Activated CD8-positive, alpha-beta T cell treated with anti-CD3 and anti-CD28 coated beads, Interleukin-2, amount 10 ng/mL, durations not matched to agents 7 days and 5 days (primary cell): ENCODE measurements around the gene ATF6. TPM values are rescaled to one million over a fixed set of nuclear protein-coding genes. Genes with fewer than 3 reads are reported as not detected.

ENCODE experiments used
- ATAC-seq: fragments of 150-1000 bp; cut with Tn5 transposase; one replicate; pipeline ENCODE4 v1.10.0; 2021; ENCODE audit warnings: moderate library complexity
- CTCF ChIA-PET: fragments of 350-600 bp; sonication (Branson Sonifier 250); formaldehyde crosslinking; loops from one replicate; lab custom pipeline; 2021; ENCODE audit warnings: antibody characterized with exemption; lab: Charles Lee
- POLR2A ChIA-PET: fragments of 350-600 bp; sonication (Branson Sonifier 250); formaldehyde crosslinking; loops from one replicate; lab custom pipeline; 2021; ENCODE audit warnings: antibody characterized with exemption; lab: Charles Lee
- DNase-seq: peaks from one replicate; pipeline ENCODE4 v3.0.0-alpha.2; 2020
- H3K27ac Mint-ChIP-seq: one replicate; pipeline ENCODE4 v1.8.0; 2021; ENCODE audit warnings: mild to moderate bottlenecking, mixed read lengths
- H3K27me3 Mint-ChIP-seq: one replicate; pipeline ENCODE4 v1.8.0; 2021; ENCODE audit warnings: low read depth, mixed read lengths
- H3K36me3 Mint-ChIP-seq: one replicate; pipeline ENCODE4 v1.8.0; 2021; ENCODE audit warnings: low read depth, mixed read lengths
- H3K4me1 Mint-ChIP-seq: one replicate; pipeline ENCODE4 v1.8.0; 2021; ENCODE audit warnings: low read depth, mixed read lengths
- H3K4me3 Mint-ChIP-seq: one replicate; pipeline ENCODE4 v1.8.0; 2021; ENCODE audit warnings: mild to moderate bottlenecking, mixed read lengths
- H3K9me3 Mint-ChIP-seq: one replicate; pipeline ENCODE4 v1.8.0; 2022; ENCODE audit warnings: mixed read lengths; ENCODE audit not compliant: insufficient read depth
- total RNA-seq, 2 experiments: library from RNA; stranded (reverse); gene quantifications; one replicate each; pipeline ENCODE4 v1.2.3, GENCODE V29; 2021

The ATF6 gene
- total RNA-seq, 2 experiments from 2014 or later: 15.2 to 17.1 TPM

GRCh38 chr1:161981126-161981525 is 215.0 kb downstream of the ATF6 start:
- ATAC-seq: no peak
- Mint-ChIP-seq H3K9me3 (no peaks in the 10 kb centered on the region), H3K27ac (no peak overlapping the region), H3K4me1 (no peaks in the 10 kb centered on the region), H3K4me3 (no peak overlapping the region), H3K36me3 (no peaks in the 10 kb centered on the region), H3K27me3 (no peaks in the 10 kb centered on the region)
- no peak for DNase-seq
- CTCF ChIA-PET: no interaction called here
- POLR2A ChIA-PET: no interaction called here

GRCh38 chr1:161981735-161982506 is 215.8 kb downstream of the ATF6 start:
- no peaks in the 10 kb centered on the region for H3K36me3 Mint-ChIP-seq
- no peak overlapping the region for H3K4me3 Mint-ChIP-seq
- H3K27ac Mint-ChIP-seq: no peak overlapping the region
- ATAC-seq: no peak
- H3K9me3 Mint-ChIP-seq: peaks cover under 1% of the 10 kb centered on the region
- POLR2A ChIA-PET: no interaction called here
- no peak for DNase-seq
- CTCF ChIA-PET: no interaction called here
- no peaks in the 10 kb centered on the region for H3K27me3 Mint-ChIP-seq
- H3K4me1 Mint-ChIP-seq: no peaks in the 10 kb centered on the region

DNA sequence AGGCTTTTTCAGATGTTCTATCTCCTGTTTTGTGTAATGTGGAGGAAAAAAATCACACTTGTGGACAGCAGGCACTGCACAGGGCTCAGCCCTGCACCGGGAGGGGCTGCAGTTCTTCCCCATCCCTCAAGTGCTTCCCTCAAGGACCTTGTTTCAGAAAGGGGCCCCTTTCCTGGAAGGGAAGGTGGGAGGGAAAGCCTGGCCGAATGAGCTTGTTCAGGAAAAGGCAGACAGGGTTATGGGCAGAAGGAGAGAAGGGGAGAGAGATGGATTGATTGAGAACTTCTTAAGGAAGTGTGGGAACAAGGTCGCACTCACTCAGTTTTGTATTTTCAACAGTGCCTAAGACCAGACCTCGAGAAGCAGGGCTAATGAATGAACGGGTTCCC is 216.4 kb downstream of the ATF6 start:
- Mint-ChIP-seq H3K27me3 (no peaks in the 10 kb centered on the region), H3K27ac (no peak overlapping the region)

GRCh38 chr1:161982917-161983316 is 216.8 kb downstream of the ATF6 start:
- ChIA-PET CTCF (no interaction called here), POLR2A (no interaction called here)
- peaks cover 4% of the 10 kb centered on the region for H3K9me3 Mint-ChIP-seq
- DNase-seq (no peak), ATAC-seq (no peak)
- no peaks in the 10 kb centered on the region for H3K4me1 Mint-ChIP-seq
- no peaks in the 10 kb centered on the region for H3K27me3 Mint-ChIP-seq
- no peaks in the 10 kb centered on the region for H3K36me3 Mint-ChIP-seq
- H3K27ac Mint-ChIP-seq: no peak overlapping the region
- no peak overlapping the region for H3K4me3 Mint-ChIP-seq

More for the DNA sequence above, 216.4 kb downstream of the ATF6 start:
- Mint-ChIP-seq H3K4me1 (no peaks in the 10 kb centered on the region), H3K36me3 (no peaks in the 10 kb centered on the region), H3K9me3 (peaks cover 4% of the 10 kb centered on the region), H3K4me3 (no peak overlapping the region)
- ATAC-seq (no peak), DNase-seq (no peak)
- ChIA-PET POLR2A (no interaction called here), CTCF (no interaction called here)

DNA sequence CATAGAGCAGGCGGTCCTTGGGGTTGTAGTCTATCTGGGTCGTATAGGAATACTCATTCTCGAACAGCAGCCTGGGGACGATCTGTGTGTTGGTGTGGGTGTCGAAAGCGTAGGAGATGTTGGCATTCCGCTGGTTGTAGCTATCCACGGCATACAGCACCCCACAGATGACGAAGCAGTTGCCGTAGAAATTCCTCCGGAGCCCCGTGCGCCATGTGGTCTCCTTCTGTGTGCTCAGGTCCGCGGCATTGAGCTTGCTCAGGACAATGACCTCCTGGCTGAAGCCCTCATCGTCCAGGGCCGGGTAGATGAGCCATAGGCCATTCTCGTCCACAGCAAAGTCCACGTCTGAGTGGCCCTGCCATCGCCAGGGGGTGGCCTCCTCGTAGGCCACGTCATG is 217.6 kb downstream of the ATF6 start:
- Mint-ChIP-seq H3K36me3 (no peaks in the 10 kb centered on the region), H3K4me3 (no peak overlapping the region), H3K27ac (no peak overlapping the region), H3K9me3 (peaks cover 4% of the 10 kb centered on the region), H3K27me3 (no peaks in the 10 kb centered on the region), H3K4me1 (no peaks in the 10 kb centered on the region)
- no peak for DNase-seq
- no peak for ATAC-seq
- ChIA-PET CTCF (no interaction called here), POLR2A (no interaction called here)

GRCh38 chr1:161985301-161985822 is 219.2 kb downstream of the ATF6 start:
- no peak for DNase-seq
- ChIA-PET POLR2A (no interaction called here), CTCF (no interaction called here)
- Mint-ChIP-seq H3K36me3 (no peaks in the 10 kb centered on the region), H3K4me1 (no peaks in the 10 kb centered on the region), H3K4me3 (no peak overlapping the region), H3K9me3 (peaks cover 4% of the 10 kb centered on the region), H3K27me3 (no peaks in the 10 kb centered on the region), H3K27ac (no peak overlapping the region)
- no peak for ATAC-seq

GRCh38 chr1:161986328-161986727 is 220.2 kb downstream of the ATF6 start:
- ATAC-seq (no peak), DNase-seq (no peak)
- no peaks in the 10 kb centered on the region for H3K4me1 Mint-ChIP-seq
- CTCF ChIA-PET: no interaction called here
- H3K27ac Mint-ChIP-seq: no peak overlapping the region
- H3K4me3 Mint-ChIP-seq: no peak overlapping the region
- POLR2A ChIA-PET: no interaction called here
- H3K9me3 Mint-ChIP-seq: peaks cover 4% of the 10 kb centered on the region
- H3K36me3 Mint-ChIP-seq: no peaks in the 10 kb centered on the region
- H3K27me3 Mint-ChIP-seq: no peaks in the 10 kb centered on the region

DNA sequence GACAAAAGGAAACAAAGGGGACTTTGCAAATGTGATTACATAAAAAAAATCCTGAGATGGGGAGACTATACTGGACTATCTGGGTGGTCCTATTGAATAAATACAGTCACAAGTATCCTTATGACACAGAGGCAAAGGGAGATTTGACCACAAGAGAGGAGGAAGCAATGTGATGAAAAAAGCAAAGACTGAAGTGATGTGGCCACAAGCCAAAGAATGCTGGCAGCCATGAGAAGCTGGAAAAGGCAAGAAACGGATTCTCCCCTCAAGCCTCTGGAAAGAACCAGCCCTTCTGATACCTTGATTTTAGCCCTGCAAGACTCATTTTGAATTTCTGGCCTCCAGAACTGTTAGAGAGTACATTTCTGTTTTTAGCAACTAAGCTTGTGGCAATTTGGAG is 221.2 kb downstream of the ATF6 start:
- ChIA-PET CTCF (no interaction called here), POLR2A (no interaction called here)
- ATAC-seq: no peak
- H3K4me1 Mint-ChIP-seq: no peaks in the 10 kb centered on the region
- DNase-seq: no peak
- H3K4me3 Mint-ChIP-seq: no peak overlapping the region
- H3K27ac Mint-ChIP-seq: no peak overlapping the region
- H3K36me3 Mint-ChIP-seq: no peaks in the 10 kb centered on the region
- H3K27me3 Mint-ChIP-seq: no peaks in the 10 kb centered on the region
- peaks cover 4% of the 10 kb centered on the region for H3K9me3 Mint-ChIP-seq

DNA sequence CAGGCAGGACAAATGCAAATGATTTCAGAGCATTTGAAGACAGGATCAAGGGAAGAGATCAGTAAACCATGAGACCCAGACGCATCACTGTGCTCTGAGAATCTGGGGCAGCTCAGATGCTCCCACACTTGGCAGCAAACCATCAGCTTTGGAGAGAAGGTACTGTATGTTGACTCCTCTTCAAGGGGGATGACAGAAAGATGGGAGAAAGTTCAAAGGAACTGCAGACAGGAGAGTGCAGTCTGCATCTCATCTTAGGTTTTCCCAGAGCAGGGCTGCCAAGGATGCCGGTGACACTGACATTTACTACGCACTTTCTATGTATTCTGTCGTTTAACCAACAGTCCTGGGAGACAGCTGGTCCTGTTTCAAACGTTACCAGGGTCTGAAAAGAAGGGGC is 221.8 kb downstream of the ATF6 start:
- no peaks in the 10 kb centered on the region for H3K27me3 Mint-ChIP-seq
- H3K36me3 Mint-ChIP-seq: no peaks in the 10 kb centered on the region
- H3K4me1 Mint-ChIP-seq: no peaks in the 10 kb centered on the region
- no peak overlapping the region for H3K27ac Mint-ChIP-seq
- ATAC-seq: no peak
- CTCF ChIA-PET: no interaction called here
- POLR2A ChIA-PET: no interaction called here
- no peak for DNase-seq
- H3K9me3 Mint-ChIP-seq: peaks cover 4% of the 10 kb centered on the region
- no peak overlapping the region for H3K4me3 Mint-ChIP-seq

DNA sequence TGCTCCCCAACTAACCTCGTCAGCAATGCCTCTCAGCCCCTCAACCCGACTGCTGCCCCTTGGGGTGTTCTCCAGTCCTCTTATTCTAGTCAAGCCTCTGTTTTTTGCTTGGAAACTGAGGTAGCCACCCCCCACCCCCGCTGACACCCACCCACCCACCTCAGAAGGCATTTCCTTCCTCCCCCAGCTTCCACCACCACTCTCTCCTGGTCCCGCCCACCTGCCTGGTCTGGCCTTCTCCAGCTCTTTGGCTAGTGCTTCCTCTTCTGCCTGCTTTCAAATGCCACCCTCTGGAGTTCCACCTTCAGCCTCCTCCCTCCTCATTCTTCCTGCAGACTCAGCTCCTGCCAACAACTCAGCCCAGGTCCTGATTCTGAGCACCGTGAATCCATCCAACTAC is 222.3 kb downstream of the ATF6 start:
- Mint-ChIP-seq H3K4me3 (no peak overlapping the region), H3K27me3 (no peaks in the 10 kb centered on the region), H3K9me3 (peaks cover 4% of the 10 kb centered on the region), H3K27ac (no peak overlapping the region), H3K4me1 (no peaks in the 10 kb centered on the region), H3K36me3 (no peaks in the 10 kb centered on the region)
- no peak for DNase-seq
- CTCF ChIA-PET: no interaction called here
- POLR2A ChIA-PET: no interaction called here
- no peak for ATAC-seq

GRCh38 chr1:161989108-161989507 is 223.0 kb downstream of the ATF6 start:
- DNase-seq (no peak), ATAC-seq (no peak)
- no peak overlapping the region for H3K4me3 Mint-ChIP-seq
- no peaks in the 10 kb centered on the region for H3K27me3 Mint-ChIP-seq
- no peaks in the 10 kb centered on the region for H3K36me3 Mint-ChIP-seq
- peaks cover 4% of the 10 kb centered on the region for H3K9me3 Mint-ChIP-seq
- no peak overlapping the region for H3K27ac Mint-ChIP-seq
- no peaks in the 10 kb centered on the region for H3K4me1 Mint-ChIP-seq
- CTCF ChIA-PET: no interaction called here
- POLR2A ChIA-PET: no interaction called here

DNA sequence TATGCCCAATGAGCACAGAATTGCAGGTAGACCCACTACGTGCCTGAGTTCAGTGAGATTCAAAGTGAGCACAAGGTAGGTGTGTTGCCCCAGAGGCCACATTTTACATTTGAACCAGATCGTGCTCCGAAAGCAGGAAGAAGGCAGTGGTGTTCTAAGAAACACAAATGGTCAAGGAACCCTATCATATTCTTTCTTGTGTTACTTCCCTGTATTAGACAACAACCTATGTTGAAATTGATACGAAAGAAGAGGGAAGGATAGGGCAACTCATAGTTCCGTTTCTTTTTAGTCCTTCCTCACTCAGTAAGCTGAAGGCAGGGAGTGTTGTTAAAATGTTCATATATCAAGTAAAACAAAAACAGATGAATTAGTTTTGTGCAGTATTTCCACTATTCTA is 223.7 kb downstream of the ATF6 start:
- ATAC-seq (no peak), DNase-seq (no peak)
- ChIA-PET POLR2A (no interaction called here), CTCF (no interaction called here)
- Mint-ChIP-seq H3K4me1 (no peaks in the 10 kb centered on the region), H3K27me3 (no peaks in the 10 kb centered on the region), H3K9me3 (peaks cover 4% of the 10 kb centered on the region), H3K27ac (no peak overlapping the region), H3K4me3 (no peak overlapping the region), H3K36me3 (no peaks in the 10 kb centered on the region)
